GM19328 (cell line): ENCODE data around the gene NOVA2.

Experiments used
- ATAC-seq: cut with Tn5 transposase; IDR thresholded peaks from one replicate; pipeline ENCODE4 v1.9.1; 2021; ENCODE audit warnings: mild to moderate bottlenecking, moderate library complexity; ENCODE audit not compliant: unreplicated experiment

NOVA2 gene

DNA sequence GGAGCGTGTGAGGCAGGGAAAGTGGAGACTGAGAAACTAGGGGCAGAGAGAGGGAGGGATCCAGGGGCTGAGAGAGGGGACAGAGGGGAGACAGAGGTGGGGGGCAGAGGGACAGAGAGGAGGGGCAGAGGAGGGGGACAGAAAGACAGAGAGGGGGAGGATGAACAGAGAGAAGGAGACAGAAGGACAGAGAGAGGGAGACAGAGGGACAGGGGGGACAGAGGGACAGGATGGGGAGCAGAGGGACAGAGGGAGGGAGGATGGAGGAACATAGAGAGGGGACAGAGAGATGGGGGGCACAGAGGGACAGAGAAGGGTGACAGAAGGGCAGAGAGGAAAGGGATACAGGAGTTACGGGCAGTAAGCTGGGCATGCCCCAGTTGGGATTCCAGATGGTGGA lies 44.4 kb downstream of the NOVA2 start:
- no peak for ATAC-seq

DNA sequence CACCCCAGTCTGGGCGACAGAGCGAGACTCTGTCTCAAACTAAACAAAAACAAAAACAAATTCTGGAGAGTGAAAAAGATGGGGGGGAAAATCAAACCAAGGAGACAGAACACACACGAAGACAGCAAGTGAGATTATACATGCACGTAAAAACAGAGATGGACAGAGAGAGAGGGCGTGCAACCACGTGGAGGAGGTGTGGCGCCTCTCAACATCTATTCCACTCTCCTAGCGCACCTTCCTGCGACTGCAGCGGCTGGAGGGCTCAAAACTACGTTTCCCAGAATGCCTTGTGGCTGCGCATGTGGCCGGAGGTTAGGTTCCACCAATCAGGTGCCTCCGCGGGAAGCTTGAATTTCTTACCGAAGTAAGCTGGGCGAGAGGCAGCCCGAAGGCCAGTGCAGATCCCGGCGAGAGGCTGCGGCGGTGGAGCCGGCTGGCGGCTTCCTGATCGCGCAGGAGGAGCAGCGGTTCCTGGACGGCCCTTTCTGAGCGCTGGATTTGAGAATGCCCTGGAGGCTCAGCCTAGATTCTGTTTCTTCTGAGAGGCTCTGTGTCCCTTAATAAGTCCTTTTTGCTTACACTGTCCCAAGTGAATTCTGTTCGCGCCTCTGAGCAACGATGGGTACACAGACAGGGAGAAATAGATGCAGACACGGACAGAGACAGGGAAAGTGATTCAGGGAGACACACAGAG lies 46.0 kb downstream of the NOVA2 start:
- no peak for ATAC-seq

- no peak for ATAC-seq
These were observed 48.7 kb downstream of the NOVA2 start for GRCh38 chr19:45924891-45925447.

- no peak for ATAC-seq
These were observed 51.4 kb downstream of the NOVA2 start for GRCh38 chr19:45922281-45922680.

DNA sequence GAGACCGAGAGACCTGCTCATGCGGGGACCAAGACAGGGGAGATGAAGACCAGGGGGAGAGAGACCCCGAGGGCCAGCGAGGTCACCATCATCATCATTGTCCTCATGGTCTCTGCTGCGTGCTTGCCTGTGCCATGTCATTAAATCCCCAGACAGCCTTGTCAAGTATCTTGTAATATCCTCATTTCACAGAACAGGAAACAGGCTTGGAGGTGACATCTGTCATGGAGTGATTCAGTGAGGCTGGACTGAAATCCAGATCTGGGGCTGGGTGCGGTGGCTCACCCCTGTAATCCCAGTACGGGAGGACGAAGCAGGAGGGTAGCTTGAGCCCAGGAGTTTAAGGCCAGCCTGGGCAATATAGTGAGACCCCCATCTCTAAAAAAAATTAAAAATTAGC lies 53.2 kb downstream of the NOVA2 start:
- no peak for ATAC-seq

DNA sequence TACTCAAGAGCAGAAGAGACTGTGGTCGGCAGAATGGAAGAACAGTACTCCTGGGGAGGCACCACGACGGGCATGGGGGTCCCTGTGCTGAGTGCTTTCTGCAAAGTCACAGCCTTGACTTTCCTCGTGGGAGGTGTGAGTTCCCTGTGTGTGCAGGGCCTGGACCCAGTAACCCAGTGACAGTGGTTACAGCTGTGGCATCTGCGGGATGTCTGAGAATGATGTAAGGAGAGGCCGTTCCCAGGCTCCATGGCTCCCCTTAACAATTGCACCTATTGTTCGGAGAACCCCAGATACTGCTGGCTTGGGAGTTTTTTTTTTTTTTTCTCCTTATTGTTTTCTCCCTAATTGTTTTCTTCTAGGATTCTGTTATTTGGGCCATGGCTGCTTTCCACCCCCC lies 54.0 kb downstream of the NOVA2 start:
- ATAC-seq, result no peak

GRCh38 chr19:45918721-45919120 lies 54.9 kb downstream of the NOVA2 start:
- no peak for ATAC-seq

DNA sequence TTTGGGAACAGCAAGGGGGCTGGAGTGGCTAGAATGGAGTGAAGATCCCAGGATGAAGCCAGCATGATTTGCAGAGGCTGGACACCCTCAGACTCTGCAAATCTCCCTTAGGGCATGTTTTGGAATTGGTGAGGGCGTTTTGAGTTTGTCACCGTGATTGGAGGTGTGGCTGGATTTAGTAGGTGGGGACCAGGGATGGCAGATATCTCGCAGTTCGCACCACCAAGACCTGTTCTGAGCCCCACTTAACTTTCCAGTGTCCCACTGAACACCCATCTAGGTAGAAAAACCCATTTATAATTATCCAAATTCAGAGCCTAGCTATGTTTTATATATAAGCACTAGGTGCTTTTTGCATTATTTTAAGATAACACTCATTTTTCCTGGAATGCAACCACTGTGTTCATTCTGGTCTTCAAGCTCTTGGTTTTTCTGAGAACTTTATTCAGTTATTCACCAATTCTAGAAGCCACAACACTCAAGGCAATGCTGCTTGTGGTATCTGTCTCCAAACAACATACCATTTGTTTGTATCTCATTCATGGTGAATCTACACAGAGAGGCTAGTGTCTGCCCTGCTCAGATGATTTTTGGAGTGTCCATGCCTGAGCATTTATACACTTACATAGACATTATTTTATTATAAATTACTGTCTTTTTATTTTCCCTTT lies 56.1 kb downstream of the NOVA2 start:
- ATAC-seq, result no peak

- ATAC-seq, result no peak
These were observed 59.5 kb downstream of the NOVA2 start, which contains the start of gene NANOS2 for GRCh38 chr19:45913874-45914830. NANOS2 (minus strand) TSS chr19:45914778; CDS start chr19:45914693, 85 bp downstream.

DNA sequence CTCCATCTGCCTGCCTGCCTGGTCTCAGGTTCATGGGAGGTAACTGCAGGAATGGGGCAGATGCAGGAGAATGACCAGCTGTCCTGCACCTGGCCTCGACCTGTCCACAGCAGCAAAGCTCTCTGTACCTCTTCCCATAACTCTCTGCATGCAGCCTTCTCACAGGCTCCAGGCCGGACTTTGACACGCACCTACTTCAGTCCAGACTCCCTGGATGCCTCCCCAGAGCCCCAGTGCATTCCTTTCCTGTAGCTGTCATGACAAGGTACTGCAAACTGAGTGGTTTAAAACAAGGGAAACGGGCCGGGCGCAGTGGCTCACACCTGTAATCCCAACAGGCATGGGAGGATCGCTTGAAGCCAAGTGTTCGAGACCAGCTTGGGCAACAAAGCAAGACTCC lies 62.4 kb downstream of the NOVA2 start:
- no peak for ATAC-seq

DNA sequence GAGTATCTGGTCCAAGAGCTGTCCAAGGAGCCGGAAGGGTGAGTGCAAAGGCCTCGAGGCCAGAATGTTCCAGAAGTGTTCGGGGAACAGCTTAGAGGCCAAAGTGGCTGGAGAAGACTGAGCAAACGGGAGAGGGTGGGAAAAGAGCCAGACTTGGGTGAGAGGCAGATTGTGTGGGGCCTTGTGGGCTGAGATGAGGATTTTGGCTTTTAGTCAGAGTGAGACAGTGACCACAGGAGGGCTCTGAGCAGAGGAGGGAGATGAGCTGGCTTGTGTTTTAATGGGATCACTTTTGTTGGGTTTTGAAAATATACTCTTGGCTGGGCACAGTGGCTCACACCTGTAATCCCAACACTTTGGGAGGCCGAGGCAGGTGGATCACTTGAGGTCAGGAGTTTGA lies 64.7 kb downstream of the NOVA2 start:
- ATAC-seq, result no peak

GRCh38 chr19:45906221-45906620 lies 67.4 kb downstream of the NOVA2 start:
- no peak for ATAC-seq

DNA sequence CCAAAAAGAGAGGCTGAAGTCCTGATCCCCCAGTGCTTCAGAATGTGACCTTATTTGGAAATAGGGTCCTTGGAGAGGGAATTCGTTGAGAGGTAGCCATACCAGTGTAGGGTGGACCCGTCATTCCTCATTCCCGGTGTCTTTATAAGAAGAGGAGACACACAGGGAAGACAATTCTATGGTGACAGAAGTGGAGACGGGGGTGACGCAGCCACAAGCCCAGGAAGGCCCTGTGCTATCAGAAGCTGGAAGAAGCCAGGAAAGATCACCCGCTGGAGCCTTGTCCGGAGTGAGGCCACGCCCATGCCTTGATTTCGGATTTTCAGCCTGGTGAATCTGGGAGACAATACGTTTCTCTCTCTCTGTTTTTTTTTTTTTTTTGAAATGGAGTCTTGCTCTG lies 68.7 kb downstream of the NOVA2 start:
- ATAC-seq, result no peak

DNA sequence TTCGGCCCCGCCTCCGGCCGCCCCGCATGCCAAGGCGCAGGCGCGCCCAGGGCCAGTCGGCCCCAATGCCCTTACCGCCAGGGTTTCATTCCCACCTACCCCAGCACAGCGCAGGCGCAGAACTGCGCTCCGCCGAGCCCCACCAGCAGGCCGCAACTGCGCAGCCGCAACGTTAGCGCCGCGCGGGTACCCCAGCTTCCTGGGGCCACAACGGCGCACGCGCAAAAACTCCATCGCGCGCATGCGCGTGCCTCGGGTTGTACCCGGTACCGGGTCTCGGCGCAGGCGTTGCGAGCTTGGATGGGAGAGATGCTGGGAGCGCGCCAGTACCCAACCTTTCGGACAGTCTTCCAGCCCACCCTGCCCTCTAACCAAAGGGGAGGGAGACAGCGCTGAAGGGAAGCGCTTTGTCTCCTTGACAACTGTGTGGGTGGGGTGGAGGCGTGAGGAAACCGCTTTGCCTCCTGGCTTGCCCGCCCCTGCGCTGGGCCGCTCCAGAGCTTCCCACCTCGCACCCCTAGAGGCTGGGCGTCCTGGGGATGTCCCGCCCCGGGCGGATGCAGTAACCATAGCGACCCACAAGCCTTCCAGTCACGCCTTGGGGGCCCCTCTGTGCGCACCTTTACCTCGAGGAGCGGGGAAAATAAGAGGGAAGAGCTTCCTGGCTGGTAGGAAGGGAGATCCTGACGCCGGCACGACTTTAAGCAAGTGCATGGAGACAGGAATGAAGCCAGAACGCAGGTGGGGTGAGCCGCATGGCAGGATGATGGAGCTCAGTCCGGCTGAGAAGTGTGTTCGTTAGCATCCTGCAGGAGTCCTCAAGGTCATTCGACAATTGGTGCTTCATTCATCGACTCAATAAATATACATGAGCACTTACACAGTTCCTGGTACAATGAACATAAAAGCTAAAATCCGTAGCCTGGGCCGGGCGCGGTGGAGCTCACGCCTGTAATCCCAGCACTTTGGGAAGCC lies 70.7 kb downstream of the NOVA2 start:
- ATAC-seq, result peak; percentile 83

GRCh38 chr19:45901912-45902650 lies 71.6 kb downstream of the NOVA2 start, which contains the start of gene MYPOP:
MYPOP (minus strand) TSS chr19:45902613; CDS start chr19:45901773, 840 bp downstream.
- no peak for ATAC-seq

- no peak for ATAC-seq
These were observed 72.2 kb downstream of the NOVA2 start for GRCh38 chr19:45901432-45901911.

- ATAC-seq, result no peak
These were observed 72.8 kb downstream of the NOVA2 start for GRCh38 chr19:45900738-45901431.

GRCh38 chr19:45899919-45900589 lies 73.6 kb downstream of the NOVA2 start:
- ATAC-seq, result no peak
